HUES48 (cell line): ENCODE measurements around the gene RHBDL1.

ENCODE experiments used
- H3K27ac ChIP-seq: one replicate; pipeline ENCODE4 v1.7.0; 2013; ENCODE audit warnings: low read depth, low read length, inconsistent platforms
- H3K27me3 ChIP-seq: 2 replicates; pipeline ENCODE4 v1.6.1; 2013; ENCODE audit warnings: mild to moderate bottlenecking, low read length; ENCODE audit not compliant: control insufficient read depth, insufficient read depth
- H3K36me3 ChIP-seq: 2 replicates; pipeline ENCODE4 v1.6.1; 2013; ENCODE audit warnings: low read length; ENCODE audit not compliant: control insufficient read depth, insufficient read depth
- H3K4me1 ChIP-seq: 2 replicates; pipeline ENCODE4 v1.6.1; 2013; ENCODE audit warnings: mild to moderate bottlenecking, low read length; ENCODE audit not compliant: control insufficient read depth, insufficient read depth
- H3K4me3 ChIP-seq: 2 replicates; pipeline ENCODE4 v1.5.1; 2013; ENCODE audit warnings: mild to moderate bottlenecking, low read depth, low read length
- H3K9ac ChIP-seq: 2 replicates; pipeline ENCODE4 v1.6.1; 2013; ENCODE audit warnings: mild to moderate bottlenecking, low read depth, low read length, moderate library complexity
- H3K9me3 ChIP-seq: 2 replicates; pipeline ENCODE4 v1.6.1; 2013; ENCODE audit warnings: low read length; ENCODE audit not compliant: control insufficient read depth, insufficient read depth

RHBDL1 gene

DNA sequence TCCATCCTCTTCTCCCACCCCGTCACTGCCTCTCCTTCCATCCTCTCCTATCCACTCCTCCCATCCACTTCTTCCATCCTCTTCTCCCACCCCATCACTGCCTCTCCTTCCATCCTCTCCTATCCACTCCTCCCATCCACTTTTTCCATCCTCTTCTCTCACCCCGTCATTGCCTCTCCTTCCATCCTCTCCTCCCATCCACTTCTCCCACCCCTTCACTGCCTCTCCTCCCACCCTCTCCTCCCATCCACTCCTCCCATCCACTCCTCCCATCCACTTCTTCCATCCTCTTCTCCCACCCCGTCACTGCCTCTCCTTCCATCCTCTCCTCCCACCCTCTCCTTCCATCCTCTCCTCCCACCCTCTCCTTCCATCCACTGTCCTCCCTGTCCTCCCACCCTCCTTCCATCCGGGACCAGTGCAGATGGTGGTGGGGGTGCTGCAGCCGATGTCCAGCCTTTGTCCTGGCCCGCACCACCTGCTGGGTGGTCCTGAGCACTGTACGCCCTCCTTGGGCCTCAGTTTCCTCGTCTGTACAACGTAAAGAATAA lies 43.6 kb upstream of the RHBDL1 start:
- Histone ChIP-seq H3K27me3 (no peaks in the 10 kb centered on the region), H3K9ac (no peak overlapping the region), H3K36me3 (peaks cover 22% of the 10 kb centered on the region), H3K27ac (no peak overlapping the region), H3K9me3 (no peaks in the 10 kb centered on the region), H3K4me3 (no peak overlapping the region), H3K4me1 (peaks cover 22% of the 10 kb centered on the region)

DNA sequence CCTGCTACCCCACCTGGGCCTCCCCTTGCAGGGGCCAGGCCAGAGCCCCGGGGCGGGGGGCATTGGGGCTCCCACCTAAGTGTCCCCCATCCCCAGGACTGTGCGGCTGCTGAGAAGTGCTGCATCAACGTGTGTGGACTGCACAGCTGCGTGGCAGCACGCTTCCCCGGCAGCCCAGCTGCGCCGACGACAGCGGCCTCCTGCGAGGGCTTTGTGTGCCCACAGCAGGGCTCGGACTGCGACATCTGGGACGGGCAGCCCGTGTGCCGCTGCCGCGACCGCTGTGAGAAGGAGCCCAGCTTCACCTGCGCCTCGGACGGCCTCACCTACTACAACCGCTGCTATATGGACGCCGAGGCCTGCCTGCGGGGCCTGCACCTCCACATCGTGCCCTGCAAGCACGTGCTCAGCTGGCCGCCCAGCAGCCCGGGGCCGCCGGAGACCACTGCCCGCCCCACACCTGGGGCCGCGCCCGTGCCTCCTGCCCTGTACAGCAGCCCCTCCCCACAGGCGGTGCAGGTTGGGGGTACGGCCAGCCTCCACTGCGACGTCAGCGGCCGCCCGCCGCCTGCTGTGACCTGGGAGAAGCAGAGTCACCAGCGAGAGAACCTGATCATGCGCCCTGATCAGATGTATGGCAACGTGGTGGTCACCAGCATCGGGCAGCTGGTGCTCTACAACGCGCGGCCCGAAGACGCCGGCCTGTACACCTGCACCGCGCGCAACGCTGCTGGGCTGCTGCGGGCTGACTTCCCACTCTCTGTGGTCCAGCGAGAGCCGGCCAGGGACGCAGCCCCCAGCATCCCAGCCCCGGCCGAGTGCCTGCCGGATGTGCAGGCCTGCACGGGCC lies 42.8 kb upstream of the RHBDL1 start:
- Histone ChIP-seq H3K9ac (no peak overlapping the region), H3K4me3 (no peak overlapping the region), H3K27me3 (no peaks in the 10 kb centered on the region), H3K9me3 (no peaks in the 10 kb centered on the region), H3K27ac (no peak overlapping the region), H3K4me1 (peaks cover 28% of the 10 kb centered on the region), H3K36me3 (peaks cover 17% of the 10 kb centered on the region)

DNA sequence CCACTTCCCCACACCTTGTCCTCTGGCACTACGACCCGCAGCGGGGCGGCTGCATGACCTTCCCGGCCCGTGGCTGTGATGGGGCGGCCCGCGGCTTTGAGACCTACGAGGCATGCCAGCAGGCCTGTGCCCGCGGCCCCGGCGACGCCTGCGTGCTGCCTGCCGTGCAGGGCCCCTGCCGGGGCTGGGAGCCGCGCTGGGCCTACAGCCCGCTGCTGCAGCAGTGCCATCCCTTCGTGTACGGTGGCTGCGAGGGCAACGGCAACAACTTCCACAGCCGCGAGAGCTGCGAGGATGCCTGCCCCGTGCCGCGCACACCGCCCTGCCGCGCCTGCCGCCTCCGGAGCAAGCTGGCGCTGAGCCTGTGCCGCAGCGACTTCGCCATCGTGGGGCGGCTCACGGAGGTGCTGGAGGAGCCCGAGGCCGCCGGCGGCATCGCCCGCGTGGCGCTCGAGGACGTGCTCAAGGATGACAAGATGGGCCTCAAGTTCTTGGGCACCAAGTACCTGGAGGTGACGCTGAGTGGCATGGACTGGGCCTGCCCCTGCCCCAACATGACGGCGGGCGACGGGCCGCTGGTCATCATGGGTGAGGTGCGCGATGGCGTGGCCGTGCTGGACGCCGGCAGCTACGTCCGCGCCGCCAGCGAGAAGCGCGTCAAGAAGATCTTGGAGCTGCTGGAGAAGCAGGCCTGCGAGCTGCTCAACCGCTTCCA lies 42.0 kb upstream of the RHBDL1 start:
- Histone ChIP-seq H3K36me3 (peaks cover 17% of the 10 kb centered on the region), H3K4me1 (peaks cover 34% of the 10 kb centered on the region), H3K9me3 (no peaks in the 10 kb centered on the region), H3K4me3 (no peak overlapping the region), H3K27ac (no peak overlapping the region), H3K27me3 (no peaks in the 10 kb centered on the region), H3K9ac (no peak overlapping the region)

DNA sequence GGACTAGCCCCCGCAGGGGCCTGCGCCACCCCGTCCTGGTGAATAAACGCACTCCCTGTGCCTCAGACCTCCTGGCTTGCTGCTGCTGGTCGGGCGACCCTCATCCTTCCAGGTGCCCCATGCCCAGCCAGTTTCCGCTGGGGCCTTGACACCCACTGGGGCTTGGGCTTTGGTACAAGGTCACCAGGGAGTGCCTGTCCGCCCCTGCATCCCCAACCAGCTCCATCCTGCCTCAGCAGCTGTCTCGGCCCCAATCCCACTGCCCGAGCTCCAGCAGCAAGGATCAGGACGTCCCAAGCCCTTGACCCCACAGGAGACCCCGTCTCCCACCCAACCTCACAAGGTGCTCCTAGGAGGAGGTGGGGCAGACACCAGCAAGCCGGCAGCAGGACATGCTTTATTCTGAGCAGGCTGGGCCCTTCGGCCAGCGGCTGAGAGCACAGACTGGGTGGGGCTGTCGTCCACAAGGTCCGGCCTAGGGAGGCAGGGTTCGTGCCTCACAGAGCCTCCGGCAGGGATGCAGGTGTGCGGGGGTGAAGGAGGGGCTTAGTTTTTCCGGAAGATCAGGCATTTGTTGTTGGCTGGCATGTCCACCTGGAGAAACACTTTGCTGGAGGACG lies 41.3 kb upstream of the RHBDL1 start:
- Histone ChIP-seq H3K27ac (no peak overlapping the region), H3K9me3 (no peaks in the 10 kb centered on the region), H3K4me1 (peaks cover 32% of the 10 kb centered on the region), H3K36me3 (peaks cover 17% of the 10 kb centered on the region), H3K4me3 (no peak overlapping the region), H3K27me3 (no peaks in the 10 kb centered on the region), H3K9ac (no peak overlapping the region)

DNA sequence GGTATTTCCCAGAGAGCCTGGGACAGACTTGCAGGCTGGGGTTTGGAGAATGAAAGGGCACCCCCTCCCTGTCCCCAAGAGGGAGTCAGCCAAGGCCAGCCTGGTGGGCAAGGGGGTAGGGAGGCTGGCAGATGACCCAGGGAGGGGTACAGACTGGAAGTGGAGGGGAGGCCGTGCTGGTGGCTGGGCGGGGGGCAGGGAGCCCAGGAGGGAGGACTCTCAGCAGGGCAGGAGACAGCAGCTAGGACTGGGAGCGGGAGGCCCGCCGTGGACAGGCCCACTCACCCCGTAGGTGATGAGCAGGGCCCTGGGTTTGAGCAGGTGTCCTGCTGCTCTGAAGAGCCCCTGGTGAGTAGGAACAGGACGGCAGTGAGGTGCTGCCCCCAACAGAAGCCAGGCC lies 40.5 kb upstream of the RHBDL1 start:
- peaks cover 17% of the 10 kb centered on the region for H3K36me3 ChIP-seq
- H3K9ac ChIP-seq, result no peak overlapping the region
- H3K9me3 ChIP-seq, result no peaks in the 10 kb centered on the region
- no peak overlapping the region for H3K27ac ChIP-seq
- peak overlapping the region; percentile 85; the same call in 1 of the 2 replicates for H3K4me3 ChIP-seq
- peaks cover 25% of the 10 kb centered on the region; the same call in 1 of the 2 replicates for H3K4me1 ChIP-seq
- H3K27me3 ChIP-seq, result no peaks in the 10 kb centered on the region

DNA sequence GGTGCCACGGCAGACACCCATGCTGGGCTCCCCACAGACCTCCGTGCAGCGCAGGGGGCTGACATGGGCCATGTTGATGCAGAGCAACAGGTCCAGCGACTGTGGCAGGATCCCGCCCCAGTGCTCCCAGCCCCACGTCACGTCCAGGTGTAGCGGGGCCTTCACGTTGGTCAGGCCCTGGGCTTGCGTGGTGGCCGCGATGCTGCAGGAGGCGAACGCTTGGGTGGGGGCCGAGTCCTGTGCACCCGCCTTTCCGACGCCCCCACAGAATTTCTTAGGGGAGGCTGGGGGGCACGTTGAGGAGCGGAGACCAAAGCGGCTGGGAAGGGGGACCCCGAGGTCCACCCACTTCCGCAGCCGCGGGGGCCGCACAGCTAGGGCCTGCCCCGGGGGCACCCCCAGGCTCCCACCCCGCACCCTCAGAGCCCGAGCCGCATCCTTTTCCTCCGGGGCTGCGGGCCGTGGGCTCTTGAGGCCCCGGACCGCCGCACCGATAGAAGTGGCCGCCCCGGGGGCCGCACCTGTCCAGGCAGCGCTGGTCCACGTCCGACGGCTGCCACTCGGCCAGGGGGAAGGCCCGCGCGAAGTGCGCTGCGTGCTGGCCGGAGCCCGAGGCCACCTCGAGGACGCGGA lies 39.8 kb upstream of the RHBDL1 start:
- Histone ChIP-seq H3K27ac (peak overlapping the region; percentile 50), H3K4me1 (peaks cover 19% of the 10 kb centered on the region; the same call in 1 of the 2 replicates), H3K27me3 (no peaks in the 10 kb centered on the region), H3K9ac (peak overlapping the region; percentile 51; the same call in 1 of the 2 replicates), H3K4me3 (peak overlapping the region; percentile 85), H3K36me3 (peaks cover 17% of the 10 kb centered on the region), H3K9me3 (no peaks in the 10 kb centered on the region)

DNA sequence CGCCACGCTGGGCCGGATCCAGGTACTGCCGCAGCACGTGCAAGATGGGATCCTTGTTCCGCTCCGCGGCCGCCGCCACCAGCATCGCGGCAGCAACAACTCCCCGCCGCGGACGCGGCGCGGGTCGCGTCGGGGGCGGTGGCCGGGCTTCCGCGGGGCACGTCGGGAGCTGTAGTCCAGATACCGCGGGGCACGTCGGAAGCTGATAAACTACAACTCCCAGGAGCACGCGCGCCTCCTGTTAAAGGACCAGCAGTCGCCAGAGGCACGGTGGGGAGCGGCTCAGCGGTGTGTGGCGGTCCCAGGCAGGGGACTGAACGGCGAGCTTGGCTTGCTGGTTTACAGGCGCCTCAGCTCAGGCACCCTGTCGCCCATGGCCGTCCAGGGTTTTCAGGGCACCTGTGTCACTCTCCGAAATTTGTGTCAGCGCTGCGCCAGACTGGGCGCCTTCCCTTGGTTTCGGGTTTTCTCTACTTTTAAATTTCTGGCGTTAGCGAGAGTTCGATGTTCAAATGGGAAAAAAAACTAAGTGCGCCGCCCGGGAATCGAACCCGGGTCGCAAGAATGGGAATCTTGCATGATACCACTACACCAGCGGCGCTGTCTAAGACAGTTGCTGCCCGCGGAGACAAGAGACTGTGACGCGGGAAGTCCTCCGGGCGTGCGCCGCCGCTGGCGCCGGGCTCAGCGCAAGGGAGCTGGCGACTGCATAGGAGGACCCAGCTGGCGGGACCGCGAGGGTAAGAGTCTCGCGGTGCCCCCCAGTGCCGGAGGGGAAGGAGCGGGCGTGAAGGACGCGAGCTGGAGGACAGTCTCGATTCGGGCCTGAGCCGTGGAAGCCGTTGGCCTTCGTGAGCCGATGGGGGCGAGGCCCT lies 39.0 kb upstream of the RHBDL1 start, which contains the start of gene METTL26:
TSS of gene METTL26 (minus strand) at position 100 of the 875 bp plus-strand sequence. CDS start at position 85, 15 bp downstream.
- H3K36me3 ChIP-seq, result peaks cover 17% of the 10 kb centered on the region
- H3K4me3 ChIP-seq, result peak within 1 kb of the TSS; percentile 85
- peak within 1 kb of the TSS; percentile 83 for H3K27ac ChIP-seq
- no peaks in the 10 kb centered on the region for H3K27me3 ChIP-seq
- peak within 1 kb of the TSS; percentile 61; the same call in 1 of the 2 replicates for H3K9ac ChIP-seq
- peaks cover 15% of the 10 kb centered on the region; the same call in 1 of the 2 replicates for H3K4me1 ChIP-seq
- no peaks in the 10 kb centered on the region for H3K9me3 ChIP-seq

DNA sequence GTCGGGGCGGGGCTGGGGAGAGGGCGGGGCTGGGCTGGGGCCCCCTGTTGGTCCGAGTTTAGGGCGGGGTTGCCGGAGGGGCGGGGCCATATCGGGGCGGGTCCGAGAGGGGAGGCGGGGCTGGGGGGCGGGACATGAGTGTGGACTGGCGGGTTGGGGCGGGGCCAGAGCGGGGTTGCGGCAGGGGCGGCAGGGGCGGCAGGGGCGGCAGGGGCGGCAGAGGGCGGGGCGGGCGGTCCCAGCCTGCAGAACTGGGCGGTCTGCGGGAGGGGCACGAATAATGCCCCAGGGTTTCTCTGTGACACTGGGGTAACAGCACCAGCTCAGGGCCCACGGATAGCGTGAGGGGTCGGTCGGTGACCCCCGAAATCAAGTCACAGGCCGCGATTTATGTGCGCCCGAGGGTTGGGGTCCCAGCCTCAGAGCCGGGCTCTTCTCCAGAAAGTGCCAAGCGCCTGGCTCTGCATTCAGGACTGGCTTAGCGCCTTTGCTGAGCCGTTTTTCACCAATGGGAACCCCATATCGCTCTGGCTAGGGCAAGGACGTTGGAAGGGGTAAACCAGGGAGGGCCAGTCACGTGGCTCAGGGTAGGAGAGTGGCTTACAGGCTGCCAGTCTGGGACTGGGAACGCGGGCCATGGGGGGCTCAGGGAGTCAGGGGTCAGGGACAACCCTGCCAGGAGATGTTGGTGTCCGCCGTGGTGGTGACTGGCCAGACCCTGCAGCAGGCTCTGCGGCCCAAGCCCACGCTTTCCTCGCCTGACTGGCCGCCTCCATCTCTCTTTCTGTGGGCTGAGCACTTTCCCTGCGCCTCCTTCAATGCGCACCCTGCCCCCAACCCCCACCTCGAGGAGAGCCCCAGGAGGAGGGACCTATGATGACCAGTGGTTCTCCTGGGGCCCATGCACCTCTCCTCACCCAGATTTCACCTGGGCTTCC lies 38.1 kb upstream of the RHBDL1 start:
- no peaks in the 10 kb centered on the region for H3K9me3 ChIP-seq
- peak overlapping the region; percentile 26 for H3K27ac ChIP-seq
- peaks cover 17% of the 10 kb centered on the region for H3K36me3 ChIP-seq
- no peaks in the 10 kb centered on the region for H3K27me3 ChIP-seq
- no peak overlapping the region for H3K9ac ChIP-seq
- H3K4me1 ChIP-seq, result peaks cover 15% of the 10 kb centered on the region; the same call in 1 of the 2 replicates
- H3K4me3 ChIP-seq, result peak overlapping the region; percentile 85

DNA sequence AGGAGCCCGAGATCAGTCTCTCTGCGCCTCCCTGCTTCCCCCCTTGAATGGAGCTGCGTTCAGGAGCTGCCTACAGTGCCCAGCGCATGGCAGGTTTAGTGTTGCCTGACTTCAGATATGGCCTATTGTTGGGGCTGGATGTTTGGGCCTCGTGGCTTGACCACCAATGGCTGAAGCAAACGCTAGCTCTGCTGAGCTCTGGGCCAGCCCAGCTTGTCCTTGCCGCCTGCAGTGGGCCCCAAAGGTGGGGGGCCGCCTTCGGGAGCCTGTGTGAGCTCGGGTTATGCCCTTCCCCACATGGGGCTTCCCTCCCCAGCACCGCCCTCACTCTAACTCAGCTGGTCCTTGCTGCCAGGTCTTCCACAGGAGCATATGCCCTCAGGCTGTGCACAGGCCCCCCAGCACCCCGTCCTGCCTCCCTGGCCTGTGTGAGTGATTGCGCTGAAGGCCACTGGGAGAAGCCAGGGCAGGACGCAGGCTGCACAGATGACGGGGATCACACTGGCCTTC lies 37.4 kb upstream of the RHBDL1 start:
- Histone ChIP-seq H3K4me3 (no peak overlapping the region), H3K9ac (no peak overlapping the region), H3K9me3 (no peaks in the 10 kb centered on the region), H3K27ac (no peak overlapping the region), H3K36me3 (peaks cover 15% of the 10 kb centered on the region), H3K4me1 (peaks cover 19% of the 10 kb centered on the region), H3K27me3 (no peaks in the 10 kb centered on the region)
